K562 (cell line): ENCODE results near the gene NR6A1. TPM values are rescaled to one million over a fixed set of nuclear protein-coding genes. Genes with fewer than 3 reads are reported as not detected.

ENCODE experiments used
- ATF7 ChIP-seq: fragments of 450-650 bp; IDR thresholded peaks from 2 replicates; pipeline ENCODE4 v1.7.1; 2014; ENCODE audit warnings: mild to moderate bottlenecking, moderate library complexity
- EHMT2 ChIP-seq: fragments of 450-650 bp; IDR thresholded peaks from 2 replicates; pipeline ENCODE4 v1.6.1; 2018; ENCODE audit warnings: antibody characterized with exemption
- HMGN3 ChIP-seq: IDR thresholded peaks from 2 replicates; pipeline ENCODE4 v1.6.1; 2011; ENCODE audit warnings: borderline replicate concordance, low read depth, mild to moderate bottlenecking, mixed read lengths, low read length; ENCODE audit not compliant: insufficient read length; ENCODE audit errors: extremely low read depth
- LEF1 ChIP-seq: fragments of 450-650 bp; IDR thresholded peaks from 2 replicates; pipeline ENCODE4 v1.6.1; 2016; ENCODE audit warnings: mild to moderate bottlenecking
- MYC ChIP-seq, 2 experiments: fragments of 250-450 bp in 1 of 2; sonication (Bioruptor Pico) in 1 of 2; IDR thresholded peaks; 2 replicates each; pipeline versions ENCODE4 v1.5.1 to v1.6.1; 2012 to 2021; ENCODE audit warnings: low read depth in 2 of 2, borderline replicate concordance in 1 of 2, improper control_type of control experiment in 1 of 2, low read length in 1 of 2, mild to moderate bottlenecking in 1 of 2, moderate library complexity in 1 of 2
- RB1 ChIP-seq: fragments of 450-650 bp; IDR thresholded peaks from 2 replicates; pipeline ENCODE4 v1.6.1; 2017; ENCODE audit warnings: low read depth, mild to moderate bottlenecking
- ZNF24 ChIP-seq: fragments of 450-650 bp; IDR thresholded peaks from 2 replicates; pipeline ENCODE4 v1.6.1; 2016
- ZNF445 ChIP-seq: fragments of 250-450 bp; sonication (Bioruptor Pico); IDR thresholded peaks from 2 replicates; pipeline ENCODE4 v1.4.0; 2020; ENCODE audit warnings: low read depth, mild to moderate bottlenecking, moderate library complexity
- ZNF584 ChIP-seq: fragments of 200-800 bp; sonication (Bioruptor generic); IDR thresholded peaks from 2 replicates; pipeline ENCODE4 v1.6.1; 2016; ENCODE audit warnings: low read depth, mild to moderate bottlenecking, missing genetic modification characterization, missing compliant biosample characterization
- ZNF639 ChIP-seq, 2 experiments: fragments of 200-800 bp in 1 of 2; sonication (Bioruptor generic) in 1 of 2; sonication (generic) in 1 of 2; formaldehyde crosslinking in 1 of 2; IDR thresholded peaks in 1 of 2; conservative IDR thresholded peaks in 1 of 2; 2 replicates each; pipeline versions ENCODE4 v1.5.0 to v1.6.1; 2016 to 2020; ENCODE audit warnings: missing compliant biosample characterization in 1 of 2, missing genetic modification characterization in 1 of 2, missing genetic modification reagents in 1 of 2
- polyA plus RNA-seq, 8 experiments: library from polyadenylated mRNA; depleted of rRNA in 4 of 8; stranded (reverse) in 5 of 8; unstranded in 3 of 8; fragments of >200 nt; fragmentation: Nextera tagmentation in 2 of 8; fragmentation: Illumina TruSeq in 1 of 8; extraction: Ambion mirVana in 2 of 8; extraction: Trizol in 1 of 8; gene quantifications; 2 replicates each; pipeline versions ENCODE4 v1.2.1 to v1.2.3, GENCODE V29; 2011 to 2014; ENCODE audit warnings: inconsistent platforms in 1 of 8, missing spikeins in 1 of 8
- total RNA-seq, 7 experiments: library from RNA; depleted of rRNA in 6 of 7; stranded (reverse); fragments of >200 nt in 6 of 7; fragmentation: Illumina TruSeq in 2 of 7; extraction: Trizol in 2 of 7; gene quantifications; 2 replicates each; pipeline versions ENCODE4 v1.2.1 to v1.2.3, GENCODE V29; 2011 to 2021; ENCODE audit warnings: low replicate concordance in 1 of 7
- TF ChIP-seq, protein P1 (sequence below): fragments of 250-450 bp; sonication (Bioruptor Pico); IDR thresholded peaks from 2 replicates; pipeline ENCODE4 v1.4.0; 2020; ENCODE audit warnings: mild to moderate bottlenecking, moderate library complexity

NR6A1 gene
- total and polyA plus RNA-seq, 9 of the 15 experiments (the other 6 are each of a cell fraction or from before 2014, with no cell fraction given): 9.7 to 55.4 (median 28.3) TPM

- TF ChIP-seq MYC (IDR thresholded peaks at IDR 0.05; ENCODE audit: low read depth, low read length) (peak; percentile 91), MYC (CRISPR knock-in tag; IDR thresholded peaks at IDR 0.05; ENCODE audit: borderline replicate concordance, low read depth) (no peak), HMGN3 (peak; percentile 68), RB1 (peak; percentile 77), LEF1 (peak; percentile 76), ATF7 (peak; percentile 100), ZNF639 (CRISPR knock-in tag; conservative IDR thresholded peaks at IDR 0.05 in 1 of 2, IDR thresholded peaks at IDR 0.05 in 1 of 2) (peak in 1 of 2 experiments; percentile 85; a peak in 1 of 4 replicates), ZNF445 (CRISPR knock-in tag) (no peak), EHMT2 (no peak), ZNF24 (0 out of 2 replicates have a peak, but pooled peaks have one; percentile 10), ZNF584 (peak; percentile 56; the same call in 1 of the 2 replicates)
- TF ChIP-seq, protein P1, sequence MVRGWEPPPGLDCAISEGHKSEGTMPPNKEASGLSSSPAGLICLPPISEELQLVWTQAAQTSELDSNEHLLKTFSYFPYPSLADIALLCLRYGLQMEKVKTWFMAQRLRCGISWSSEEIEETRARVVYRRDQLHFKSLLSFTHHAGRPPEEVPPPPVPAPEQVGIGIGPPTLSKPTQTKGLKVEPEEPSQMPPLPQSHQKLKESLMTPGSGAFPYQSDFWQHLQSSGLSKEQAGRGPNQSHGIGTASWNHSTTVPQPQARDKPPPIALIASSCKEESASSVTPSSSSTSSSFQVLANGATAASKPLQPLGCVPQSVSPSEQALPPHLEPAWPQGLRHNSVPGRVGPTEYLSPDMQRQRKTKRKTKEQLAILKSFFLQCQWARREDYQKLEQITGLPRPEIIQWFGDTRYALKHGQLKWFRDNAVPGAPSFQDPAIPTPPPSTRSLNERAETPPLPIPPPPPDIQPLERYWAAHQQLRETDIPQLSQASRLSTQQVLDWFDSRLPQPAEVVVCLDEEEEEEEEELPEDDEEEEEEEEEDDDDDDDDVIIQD (CRISPR knock-in tag): 0 out of 2 replicates have a peak, but pooled peaks have one; percentile 4
These were observed at the start of gene NR6A1 (continued) for GRCh38 chr9:124771021-124771866.
